Lower leg skin (tissue), 4 donors: ENCODE measurements around the gene PF4V1. TPM values are rescaled to one million over a fixed set of nuclear protein-coding genes. Genes with fewer than 3 reads are reported as not detected.

ENCODE experiments used
- DNase-seq, 2 donors: peaks; one replicate each; pipeline ENCODE4 v3.0.0-alpha.2; 2019; ENCODE audit warnings: low spot score in 2 of 2
- H3K4me3 ChIP-seq: fragments of 200-600 bp; sonication (generic); 2 replicates; pipeline ENCODE4 v1.5.1; 2017; ENCODE audit warnings: mild to moderate bottlenecking, low read depth; ENCODE audit not compliant: poor library complexity, severe bottlenecking
- CTCF ChIP-seq, 3 donors: fragments of 450-650 bp; IDR thresholded peaks; one replicate each; pipeline ENCODE4 v1.5.1; 2016; ENCODE audit warnings: antibody characterized with exemption in 3 of 3, mild to moderate bottlenecking in 3 of 3, moderate library complexity in 2 of 3
- POLR2A ChIP-seq, 2 donors: fragments of 450-650 bp; IDR thresholded peaks; one replicate each; pipeline ENCODE4 v1.6.1; 2016 to 2017; ENCODE audit warnings: antibody characterized with exemption in 2 of 2, mild to moderate bottlenecking in 1 of 2, moderate library complexity in 1 of 2
- WGBS, 2 donors: methylation state at CpG; one replicate each; pipeline ENCODE4 v1.1.5; 2018; 5-methylcytosine and 5-hydroxymethylcytosine counted together
- intact Hi-C: fragments of 100-400 bp; cut with DNase I; formaldehyde crosslinking; loops from one replicate; pipeline ENCODE4 v1.15.0; 2023; ENCODE audit warnings: low total_unique reads
- total RNA-seq, 4 donors: library from RNA; depleted of rRNA; stranded (reverse); fragments of >200 nt; gene quantifications; one replicate each; pipeline ENCODE4 v1.1.0, GENCODE V29; 2016

Gene PF4V1
- total RNA-seq, 4 donors from 2014 or later, result not detected

DNA sequence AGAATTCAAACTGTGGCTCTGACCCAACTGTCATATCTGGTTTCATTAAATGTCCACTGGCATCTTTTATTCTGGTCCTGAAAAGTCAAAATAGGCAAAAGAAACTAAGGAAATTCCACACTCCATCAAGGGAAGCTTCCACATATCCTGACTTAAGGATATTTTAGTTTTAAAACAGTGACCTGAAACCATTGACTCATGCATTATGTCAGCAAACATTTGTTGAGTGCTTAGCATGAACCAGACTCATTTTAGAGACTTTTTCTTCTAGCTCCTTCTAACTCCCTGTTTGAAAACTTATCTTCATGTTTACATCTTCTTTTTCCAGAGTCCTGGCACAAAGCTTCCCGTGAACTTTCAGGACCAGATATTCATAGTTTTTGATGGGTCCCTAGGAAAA, 9.2 kb downstream of the PF4V1 start:
- 95 to 100% methylated on average over 1 of the region's 1 CpG for WGBS, 2 donors
- no peak for DNase-seq
- TF ChIP-seq CTCF (IDR thresholded peaks at IDR 0.05) (no peak), POLR2A (IDR thresholded peaks at IDR 0.05) (no peak)
- H3K4me3 ChIP-seq, result no peak overlapping the region
- intact Hi-C loops, result no loop called here

DNA sequence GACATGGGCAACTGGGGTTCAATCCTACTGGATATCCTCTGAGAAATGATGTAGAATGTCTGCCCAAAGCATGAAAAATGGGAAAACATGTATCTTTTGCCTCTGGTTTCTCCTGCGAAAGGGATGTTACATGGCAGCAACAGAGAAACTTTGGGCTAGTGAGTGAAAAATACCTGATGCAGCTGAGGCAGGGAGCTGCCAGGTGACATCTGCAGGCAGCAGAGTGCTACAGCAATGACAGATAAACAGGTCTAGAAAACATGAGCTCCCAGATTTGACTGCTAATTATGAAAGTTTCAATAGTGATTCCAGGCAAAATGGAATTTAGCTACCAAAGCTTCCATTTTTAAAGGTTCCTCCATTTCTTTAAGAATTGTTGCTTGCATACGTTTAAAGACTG, 11.3 kb downstream of the PF4V1 start:
- intact Hi-C loops, result no loop called here
- H3K4me3 ChIP-seq, result no peak overlapping the region
- 58 to 62% methylated on average over 2 of the region's 2 CpGs for WGBS, 2 donors
- DNase-seq, result no peak
- TF ChIP-seq CTCF (IDR thresholded peaks at IDR 0.05), result no peak
- no peak for TF ChIP-seq POLR2A (IDR thresholded peaks at IDR 0.05)

GRCh38 chr4:73864961-73865360, 11.9 kb downstream of the PF4V1 start:
- no peak overlapping the region for H3K4me3 ChIP-seq
- TF ChIP-seq CTCF (IDR thresholded peaks at IDR 0.05) (no peak), POLR2A (IDR thresholded peaks at IDR 0.05) (no peak)
- 79 to 81% methylated on average over 8 of the region's 8 CpGs for WGBS, 2 donors
- no peak for DNase-seq
- intact Hi-C loops, result no loop called here

DNA sequence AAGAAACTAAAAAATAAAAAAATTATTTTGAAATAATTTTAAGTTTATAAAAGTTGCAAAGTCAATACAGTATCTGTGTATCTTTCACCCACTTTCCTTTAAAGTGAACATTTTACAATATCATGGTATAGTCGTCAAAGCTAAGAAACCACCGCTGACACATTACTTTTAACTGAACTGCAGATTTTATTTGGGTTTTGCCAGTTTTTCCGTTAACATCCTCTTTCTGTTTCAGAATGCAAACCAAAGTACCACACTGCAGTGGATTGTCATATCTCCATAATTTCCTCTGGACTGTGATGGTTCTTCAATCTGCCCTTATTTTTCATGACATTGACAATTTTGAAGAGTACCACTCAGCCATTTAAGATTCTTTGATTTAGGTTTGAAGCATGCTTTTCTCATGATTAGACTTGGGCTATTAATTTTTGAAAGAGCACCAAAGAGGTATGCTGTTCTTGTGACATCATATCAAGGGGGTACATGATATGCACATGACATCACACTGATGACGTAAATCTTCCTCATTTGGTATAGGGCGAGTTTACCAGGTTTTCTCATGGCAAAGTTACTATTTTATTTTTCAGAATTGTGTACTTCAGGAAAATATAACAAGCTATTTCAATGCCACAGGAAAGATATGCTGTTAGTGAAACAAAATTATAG, 12.5 kb downstream of the PF4V1 start:
- no peak overlapping the region for H3K4me3 ChIP-seq
- TF ChIP-seq POLR2A (IDR thresholded peaks at IDR 0.05), result no peak
- TF ChIP-seq CTCF (IDR thresholded peaks at IDR 0.05), result no peak
- WGBS, 2 donors, result 85 to 87% methylated on average over 5 of the region's 5 CpGs
- no peak for DNase-seq
- intact Hi-C loops, result no loop called here

DNA sequence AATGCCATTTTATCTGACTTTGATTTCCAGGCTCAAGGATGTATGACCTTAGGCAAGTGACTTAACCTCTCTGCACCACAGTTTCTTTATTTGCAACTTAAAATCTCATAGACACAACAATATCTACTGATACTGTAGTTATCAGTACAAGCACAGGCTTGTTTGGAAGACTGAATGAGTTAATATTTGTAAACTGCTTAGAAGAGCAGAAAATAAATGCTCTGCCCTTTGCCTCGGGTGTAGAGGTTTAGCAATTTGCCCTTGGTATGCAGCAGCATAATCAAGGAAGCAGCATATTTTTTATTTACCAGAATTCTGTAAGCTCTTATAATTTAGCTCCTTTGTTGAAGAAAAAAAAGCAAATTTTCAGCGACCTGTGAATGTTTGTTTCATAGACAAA, 13.2 kb downstream of the PF4V1 start:
- DNase-seq, result no peak
- intact Hi-C loops, result no loop called here
- 47 to 52% methylated on average over 2 of the region's 2 CpGs for WGBS, 2 donors
- TF ChIP-seq POLR2A (IDR thresholded peaks at IDR 0.05), result no peak
- H3K4me3 ChIP-seq, result no peak overlapping the region

DNA sequence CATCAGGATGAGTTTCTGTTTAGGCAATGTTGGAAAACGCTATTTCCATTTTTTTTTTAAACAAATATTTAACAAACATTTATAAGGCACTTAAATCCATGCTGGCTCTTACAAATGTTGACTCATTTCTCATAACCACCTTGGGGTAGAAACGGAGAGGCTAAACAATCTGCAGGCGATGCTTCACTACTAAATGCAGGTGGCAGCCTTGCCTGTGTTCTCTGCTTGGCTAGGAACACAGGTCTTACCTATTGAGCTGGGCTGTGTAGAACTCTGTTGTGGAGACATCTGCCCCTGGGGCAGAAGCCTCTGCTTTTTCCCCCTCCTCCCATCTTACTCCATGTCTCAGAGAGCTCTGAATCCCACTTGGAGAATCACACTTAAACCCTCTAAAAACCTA, 14.7 kb downstream of the PF4V1 start:
- no peak overlapping the region for H3K4me3 ChIP-seq
- DNase-seq, result no peak
- 52 to 77% methylated on average over 3 of the region's 3 CpGs for WGBS, 2 donors
- TF ChIP-seq CTCF (IDR thresholded peaks at IDR 0.05) (no peak), POLR2A (IDR thresholded peaks at IDR 0.05) (no peak)
- intact Hi-C loops, result no loop called here
